Fibroblast of pulmonary artery (primary cell): ENCODE data around the gene CADM1.

ENCODE experiments used
- DNase-seq: peaks from one replicate; pipeline ENCODE4 v3.0.0-alpha.2; 2010; ENCODE audit warnings: low read depth
- H3K4me3 ChIP-seq: replicated peaks from 2 replicates; pipeline ENCODE4 v1.5.1; 2011; ENCODE audit warnings: low read depth, mild to moderate bottlenecking, control low read depth, low read length, moderate library complexity
- TF ChIP-seq, protein P1 (sequence below): IDR thresholded peaks from 2 replicates; pipeline ENCODE4 v1.5.1; 2011; ENCODE audit warnings: mild to moderate bottlenecking, control low read depth, low read length, inconsistent platforms; ENCODE audit errors: missing control alignments

The CADM1 gene

GRCh38 chr11:115396533-115396932 is 107.7 kb downstream of the CADM1 start:
- H3K4me3 ChIP-seq, result no peak overlapping the region
- DNase-seq, result no peak
- TF ChIP-seq, protein P1, sequence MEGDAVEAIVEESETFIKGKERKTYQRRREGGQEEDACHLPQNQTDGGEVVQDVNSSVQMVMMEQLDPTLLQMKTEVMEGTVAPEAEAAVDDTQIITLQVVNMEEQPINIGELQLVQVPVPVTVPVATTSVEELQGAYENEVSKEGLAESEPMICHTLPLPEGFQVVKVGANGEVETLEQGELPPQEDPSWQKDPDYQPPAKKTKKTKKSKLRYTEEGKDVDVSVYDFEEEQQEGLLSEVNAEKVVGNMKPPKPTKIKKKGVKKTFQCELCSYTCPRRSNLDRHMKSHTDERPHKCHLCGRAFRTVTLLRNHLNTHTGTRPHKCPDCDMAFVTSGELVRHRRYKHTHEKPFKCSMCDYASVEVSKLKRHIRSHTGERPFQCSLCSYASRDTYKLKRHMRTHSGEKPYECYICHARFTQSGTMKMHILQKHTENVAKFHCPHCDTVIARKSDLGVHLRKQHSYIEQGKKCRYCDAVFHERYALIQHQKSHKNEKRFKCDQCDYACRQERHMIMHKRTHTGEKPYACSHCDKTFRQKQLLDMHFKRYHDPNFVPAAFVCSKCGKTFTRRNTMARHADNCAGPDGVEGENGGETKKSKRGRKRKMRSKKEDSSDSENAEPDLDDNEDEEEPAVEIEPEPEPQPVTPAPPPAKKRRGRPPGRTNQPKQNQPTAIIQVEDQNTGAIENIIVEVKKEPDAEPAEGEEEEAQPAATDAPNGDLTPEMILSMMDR, result no peak

DNA sequence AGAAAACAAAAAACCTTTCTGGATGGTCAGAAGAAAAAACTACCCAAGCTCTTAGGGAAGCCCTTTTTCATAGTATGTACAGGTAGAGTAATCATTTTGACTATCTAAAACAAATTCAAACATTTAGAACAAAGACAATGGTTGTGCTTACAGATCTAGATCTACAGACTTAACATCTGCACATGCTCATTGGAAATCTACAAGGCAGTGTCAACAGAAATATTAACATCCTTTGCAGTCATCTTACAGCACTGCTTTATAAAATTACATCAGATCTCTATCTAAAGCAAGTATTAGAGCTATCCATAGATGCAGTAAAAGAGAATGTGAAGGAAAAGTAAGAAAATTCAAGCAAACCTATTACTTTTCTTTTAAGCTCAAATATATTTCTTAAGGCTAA is 110.3 kb downstream of the CADM1 start:
- TF ChIP-seq, protein P1, result no peak
- no peak overlapping the region for H3K4me3 ChIP-seq
- no peak for DNase-seq

DNA sequence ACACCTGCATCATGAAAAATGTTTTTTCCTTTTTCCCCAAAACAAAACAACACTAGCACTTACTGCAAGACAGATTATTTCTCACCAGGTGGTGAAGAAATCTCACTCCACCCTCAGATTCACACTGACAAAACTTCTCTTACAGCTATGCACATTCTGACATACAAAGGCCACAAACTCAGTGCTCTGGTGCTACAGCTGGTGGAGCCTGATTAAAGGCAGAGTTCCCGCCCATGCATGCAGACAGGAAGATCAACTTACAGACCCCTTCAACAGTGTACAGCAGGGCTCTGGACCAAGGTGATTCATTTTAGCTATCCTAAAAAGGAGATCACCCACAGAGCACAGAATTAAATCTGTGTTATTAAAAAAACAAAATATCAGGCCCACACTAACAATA is 112.6 kb downstream of the CADM1 start:
- DNase-seq, result no peak
- TF ChIP-seq, protein P1, result no peak
- H3K4me3 ChIP-seq, result no peak overlapping the region

GRCh38 chr11:115391160-115391559 is 113.1 kb downstream of the CADM1 start:
- DNase-seq, result no peak
- TF ChIP-seq, protein P1, result no peak
- no peak overlapping the region for H3K4me3 ChIP-seq

DNA sequence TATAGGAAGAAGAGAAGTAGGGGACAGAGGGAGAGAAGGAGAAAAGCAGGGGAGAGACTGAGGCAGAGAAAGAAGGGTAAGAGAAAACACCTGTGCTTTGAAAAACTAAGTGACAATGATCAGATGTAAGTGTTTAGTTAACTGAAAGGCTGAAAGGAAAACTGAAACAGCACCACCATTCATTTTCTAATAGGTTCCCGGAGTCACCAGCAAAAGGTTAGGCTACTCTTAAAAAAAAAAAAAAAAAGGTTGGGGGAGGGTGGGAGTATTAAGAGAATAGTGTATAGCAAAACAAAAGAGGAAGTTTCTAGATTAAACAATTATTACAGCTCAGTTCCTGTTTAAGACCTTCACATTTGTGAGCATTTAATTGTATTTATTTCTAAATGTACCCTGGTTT is 113.8 kb downstream of the CADM1 start:
- H3K4me3 ChIP-seq, result no peak overlapping the region
- DNase-seq, result no peak
- TF ChIP-seq, protein P1, result no peak

- DNase-seq, result no peak
- H3K4me3 ChIP-seq, result no peak overlapping the region
- TF ChIP-seq, protein P1, result no peak
Observed at GRCh38 chr11:115389790-115390189, 114.4 kb downstream of the CADM1 start.

GRCh38 chr11:115385226-115385625 is 119.0 kb downstream of the CADM1 start:
- TF ChIP-seq, protein P1, result no peak
- DNase-seq, result no peak
- no peak overlapping the region for H3K4me3 ChIP-seq
